ENCODE results near the gene AUTS2. TPM values are rescaled to one million over a fixed set of nuclear protein-coding genes. Genes with fewer than 3 reads are reported as not detected.

AUTS2 gene
- polyA plus RNA-seq, 1 donor (not counting 4 experiments of a cell fraction or from before 2014, with no cell fraction given): 4.7 TPM

DNA sequence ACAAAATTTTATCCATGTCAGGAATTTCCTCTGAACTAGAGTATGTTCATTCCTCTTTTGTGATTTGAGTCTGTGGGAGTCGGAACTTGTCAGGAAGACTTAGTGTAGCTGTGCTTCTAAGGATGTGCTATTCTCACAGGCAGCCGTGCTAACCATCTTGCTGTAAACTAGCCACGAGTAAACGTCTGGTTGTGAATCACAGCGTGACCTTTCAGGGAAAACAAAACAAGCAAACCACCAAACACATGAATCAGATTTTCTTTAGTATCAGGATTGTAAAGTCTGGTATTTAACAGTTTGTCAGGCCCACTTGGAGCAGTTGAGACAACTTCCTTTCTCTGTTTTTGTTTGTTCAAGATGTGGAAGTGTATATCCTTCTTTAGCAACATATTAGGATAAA, 32.0 kb downstream of the AUTS2 start:
- Histone ChIP-seq H4K20me1 (ENCODE audit: control insufficient read depth, extremely low read depth, insufficient read depth, low read length) (no peaks in the 10 kb centered on the region), H3K79me2 (ENCODE audit: control insufficient read depth, insufficient read depth, low read length) (no peaks in the 10 kb centered on the region)
- no peak for FAIRE-seq

DNA sequence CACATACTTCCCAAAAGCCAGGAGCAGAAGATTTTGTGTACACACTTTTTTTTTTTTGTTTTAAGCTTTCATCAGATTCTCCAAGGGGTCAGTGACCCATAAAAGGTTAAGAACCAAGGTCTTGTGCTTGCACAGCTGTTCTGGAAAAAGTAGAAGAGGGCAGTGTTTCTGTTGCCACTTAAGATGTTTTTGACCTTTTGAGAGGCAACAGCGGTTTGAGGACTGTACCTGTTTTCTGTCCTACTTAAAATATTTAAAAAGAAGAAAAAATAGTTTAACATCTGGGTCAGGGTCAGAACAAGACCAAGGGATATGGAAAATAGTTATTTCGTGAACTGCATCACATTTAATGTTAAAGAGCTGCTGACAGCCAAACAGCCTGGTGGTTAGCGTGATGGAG, 32.9 kb downstream of the AUTS2 start:
- Histone ChIP-seq H3K9me1 (ENCODE audit: control insufficient read depth, extremely low read depth, insufficient read depth, low read length) (no peaks in the 10 kb centered on the region), H3K36me3 (ENCODE audit: control insufficient read depth in 2 of 2, extremely low read depth in 1 of 2, insufficient read depth in 2 of 2, low read length in 2 of 2) (no peaks in the 10 kb centered on the region), H3K27ac (ENCODE audit: control insufficient read depth, insufficient read depth, low read length) (no peak overlapping the region), H4K20me1 (ENCODE audit: control insufficient read depth, extremely low read depth, insufficient read depth, low read length) (no peaks in the 10 kb centered on the region), H3K9me3 (ENCODE audit: control insufficient read depth, low read depth, low read length) (no peaks in the 10 kb centered on the region), H2AFZ (ENCODE audit: control insufficient read depth, low read length) (no peak overlapping the region), H3K79me2 (ENCODE audit: control insufficient read depth, insufficient read depth, low read length) (no peaks in the 10 kb centered on the region), H3K9ac (ENCODE audit: control insufficient read depth, extremely low read depth, insufficient read depth, low read length) (no peak overlapping the region), H3K4me1 (ENCODE audit: control insufficient read depth, extremely low read depth, insufficient read depth, low read length) (no peaks in the 10 kb centered on the region), H3K4me3 (ENCODE audit: control insufficient read depth in 2 of 3, extremely low read depth in 1 of 3, insufficient read depth in 2 of 3, low read depth in 1 of 3, low read length in 3 of 3) (no peak overlapping the region), H3K4me2 (ENCODE audit: control insufficient read depth, extremely low read depth, insufficient read depth, low read depth, low read length) (no peak overlapping the region), H3K27me3 (ENCODE audit: control insufficient read depth, extremely low read depth, insufficient read depth, low read length) (peaks cover 3% of the 10 kb centered on the region)
- FAIRE-seq (no peak), DNase-seq (ENCODE audit: low read depth, low spot score) (no peak)
- TF ChIP-seq EZH2 (IDR thresholded peaks at IDR 0.05; ENCODE audit: low read length) (no peak), CTCF (optimal IDR thresholded peaks at IDR 0.05 in 1 of 3, IDR thresholded peaks at IDR 0.05 in 1 of 3, conservative IDR thresholded peaks at IDR 0.05 in 1 of 3; ENCODE audit: extremely low read depth in 1 of 3, insufficient read depth in 2 of 3, low read length in 3 of 3) (no peak)
- dilution Hi-C loops (cut with MboI; ENCODE audit: extremely low pct_ligation_motif_present, low sequenced_read_pairs): no loop called here

More for the DNA sequence above, 32.0 kb downstream of the AUTS2 start:
- Histone ChIP-seq H3K27ac (ENCODE audit: control insufficient read depth, insufficient read depth, low read length) (no peak overlapping the region), H3K4me1 (ENCODE audit: control insufficient read depth, extremely low read depth, insufficient read depth, low read length) (no peaks in the 10 kb centered on the region), H3K36me3 (ENCODE audit: control insufficient read depth in 2 of 2, extremely low read depth in 1 of 2, insufficient read depth in 2 of 2, low read length in 2 of 2) (no peaks in the 10 kb centered on the region), H3K4me3 (ENCODE audit: control insufficient read depth in 2 of 3, extremely low read depth in 1 of 3, insufficient read depth in 2 of 3, low read depth in 1 of 3, low read length in 3 of 3) (no peak overlapping the region), H3K9me3 (ENCODE audit: control insufficient read depth, low read depth, low read length) (no peaks in the 10 kb centered on the region), H3K4me2 (ENCODE audit: control insufficient read depth, extremely low read depth, insufficient read depth, low read depth, low read length) (no peak overlapping the region), H3K9ac (ENCODE audit: control insufficient read depth, extremely low read depth, insufficient read depth, low read length) (no peak overlapping the region), H3K9me1 (ENCODE audit: control insufficient read depth, extremely low read depth, insufficient read depth, low read length) (no peaks in the 10 kb centered on the region), H3K27me3 (ENCODE audit: control insufficient read depth, extremely low read depth, insufficient read depth, low read length) (peaks cover 3% of the 10 kb centered on the region), H2AFZ (ENCODE audit: control insufficient read depth, low read length) (no peak overlapping the region)
- dilution Hi-C loops (cut with MboI; ENCODE audit: extremely low pct_ligation_motif_present, low sequenced_read_pairs): no loop called here
- TF ChIP-seq CTCF (optimal IDR thresholded peaks at IDR 0.05 in 1 of 3, IDR thresholded peaks at IDR 0.05 in 1 of 3, conservative IDR thresholded peaks at IDR 0.05 in 1 of 3; ENCODE audit: extremely low read depth in 1 of 3, insufficient read depth in 2 of 3, low read length in 3 of 3) (no peak), EZH2 (IDR thresholded peaks at IDR 0.05; ENCODE audit: low read length) (no peak)
- no peak for DNase-seq (ENCODE audit: low read depth, low spot score)
